ENCODE measurements around the gene RAD52.

GRCh38 chr12:867905-868304 is 81.6 kb downstream of the RAD52 start:
- TF ChIP-seq CTCF (IDR thresholded peaks at IDR 0.05 in 4 of 5, conservative IDR thresholded peaks at IDR 0.05 in 1 of 5) (no peak), POLR2A (IDR thresholded peaks at IDR 0.05) (no peak)

Data from gastrocnemius medialis (tissue), 4 donors.